ENCODE measurements around the gene KREMEN1.

DNA sequence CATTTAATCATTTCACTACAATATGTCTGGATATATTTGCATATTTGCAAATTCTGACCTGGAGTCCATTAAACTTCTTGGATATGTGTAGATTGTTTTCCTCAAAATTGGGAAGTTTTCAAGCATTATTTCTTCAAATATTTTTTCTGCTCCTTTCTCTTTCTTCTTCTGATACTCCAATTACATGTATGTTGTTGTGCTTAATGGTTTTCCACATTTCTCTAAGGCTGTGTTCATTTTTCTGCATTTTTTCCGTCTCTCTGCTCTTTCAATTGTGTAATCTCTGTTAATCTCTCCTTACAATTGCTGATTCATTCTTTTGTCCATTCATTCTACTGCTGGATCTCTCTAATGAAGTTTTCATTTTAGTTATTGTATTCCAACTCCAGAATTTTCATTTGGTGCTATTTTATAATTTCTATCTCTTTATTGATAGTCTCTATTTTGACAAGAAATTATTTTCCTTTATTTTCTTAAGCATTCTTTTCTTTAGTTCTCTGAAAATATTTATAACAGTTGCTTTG lies 102.5 kb downstream of the KREMEN1 start:
- TF ChIP-seq, protein P1, sequence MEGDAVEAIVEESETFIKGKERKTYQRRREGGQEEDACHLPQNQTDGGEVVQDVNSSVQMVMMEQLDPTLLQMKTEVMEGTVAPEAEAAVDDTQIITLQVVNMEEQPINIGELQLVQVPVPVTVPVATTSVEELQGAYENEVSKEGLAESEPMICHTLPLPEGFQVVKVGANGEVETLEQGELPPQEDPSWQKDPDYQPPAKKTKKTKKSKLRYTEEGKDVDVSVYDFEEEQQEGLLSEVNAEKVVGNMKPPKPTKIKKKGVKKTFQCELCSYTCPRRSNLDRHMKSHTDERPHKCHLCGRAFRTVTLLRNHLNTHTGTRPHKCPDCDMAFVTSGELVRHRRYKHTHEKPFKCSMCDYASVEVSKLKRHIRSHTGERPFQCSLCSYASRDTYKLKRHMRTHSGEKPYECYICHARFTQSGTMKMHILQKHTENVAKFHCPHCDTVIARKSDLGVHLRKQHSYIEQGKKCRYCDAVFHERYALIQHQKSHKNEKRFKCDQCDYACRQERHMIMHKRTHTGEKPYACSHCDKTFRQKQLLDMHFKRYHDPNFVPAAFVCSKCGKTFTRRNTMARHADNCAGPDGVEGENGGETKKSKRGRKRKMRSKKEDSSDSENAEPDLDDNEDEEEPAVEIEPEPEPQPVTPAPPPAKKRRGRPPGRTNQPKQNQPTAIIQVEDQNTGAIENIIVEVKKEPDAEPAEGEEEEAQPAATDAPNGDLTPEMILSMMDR (IDR thresholded peaks at IDR 0.05): no peak
- no peak for TF ChIP-seq POLR2A (IDR thresholded peaks at IDR 0.05)
